Adrenal gland (tissue), 12 donors: ENCODE results near the gene RNFT1. TPM values are rescaled to one million over a fixed set of nuclear protein-coding genes. Genes with fewer than 3 reads are reported as not detected.
"Not testable (repeated sequence)": the region's sequence is repeated elsewhere in the genome, so short reads cannot be mapped to it uniquely, and the experiment has no call there.

ENCODE experiments used
- DNase-seq, 7 donors: peaks; one replicate each; pipeline ENCODE4 v3.0.0-alpha.2; 2019 to 2020
- H3K27ac ChIP-seq, 5 donors: fragments of 200-600 bp; sonication (generic) in 4 of 5; 1 replicate in 3 of 5; 2 replicates in 2 of 5; pipeline versions ENCODE4 v1.5.1 to v1.8.0; 2016 to 2020; ENCODE audit warnings: mild to moderate bottlenecking in 1 of 5
- H3K27me3 ChIP-seq: fragments of 200-600 bp; 2 replicates; pipeline ENCODE4 v1.8.0; 2021
- H3K36me3 ChIP-seq, 2 donors: fragments of 200-600 bp; replicated peaks in 1 of 2; 1 replicate in 1 of 2; 2 replicates in 1 of 2; pipeline versions ENCODE4 v1.5.1 to v1.8.0; 2018 to 2022
- H3K4me1 ChIP-seq, 2 donors: fragments of 200-600 bp; replicated peaks in 1 of 2; 1 replicate in 1 of 2; 2 replicates in 1 of 2; pipeline versions ENCODE4 v1.5.1 to v1.8.0; 2018 to 2021
- H3K4me3 ChIP-seq, 4 donors: fragments of 200-600 bp; sonication (generic) in 3 of 4; one replicate each; pipeline ENCODE4 v1.5.1; 2016 to 2018
- H3K9me3 ChIP-seq, 3 donors: fragments of 200-600 bp; sonication (generic) in 1 of 3; replicated peaks in 1 of 3; 1 replicate in 2 of 3; 2 replicates in 1 of 3; pipeline versions ENCODE4 v1.5.1 to v1.8.0; 2016 to 2021
- POLR2A ChIP-seq, 2 donors: fragments of 450-650 bp; IDR thresholded peaks; one replicate each; pipeline ENCODE4 v1.6.1; 2017; ENCODE audit warnings: antibody characterized with exemption in 2 of 2, mild to moderate bottlenecking in 2 of 2, moderate library complexity in 1 of 2
- WGBS, 4 donors: extraction: QIAGEN DNeasy Blood & Tissue Kit in 2 of 4; methylation state at CpG; one replicate each; pipeline versions ENCODE4 v1.1.5 to v1.1.7; 2013 to 2017; 5-methylcytosine and 5-hydroxymethylcytosine counted together
- intact Hi-C, 2 donors: fragments of 100-400 bp; cut with DNase I; formaldehyde crosslinking; loops; one replicate each; pipeline versions ENCODE4 v1.14.1 to v1.15.0; 2022 to 2023
- polyA plus RNA-seq, 3 donors: library from polyadenylated mRNA; stranded (reverse); fragments of 200-250 nt in 2 of 3; fragments of 350-450 nt in 1 of 3; fragmentation: Illumina TruSeq in 1 of 3; extraction: RNeasy Lipid Tissue Mini Kit (QIAGEN cat#74804) in 1 of 3; gene quantifications; one replicate each; pipeline ENCODE4 v1.2.3, GENCODE V29; 2013 to 2014
- total RNA-seq, 9 donors: library from RNA; depleted of rRNA in 4 of 9; stranded (reverse); fragments of >200 nt in 4 of 9; fragments of 120-200 nt in 1 of 9; fragmentation: NEBNext Ultra II Directional in 1 of 9; extraction: Animal tissue kit (Norgen Biotek cat#: 25700) in 1 of 9; gene quantifications; one replicate each; pipeline versions ENCODE4 v1.1.0 to v1.2.4, GENCODE V29; 2013 to 2023
- TF ChIP-seq, protein P1 (sequence below), 6 experiments: fragments of 450-650 bp in 4 of 6; fragments of 200-600 bp in 2 of 6; sonication (generic) in 1 of 6; IDR thresholded peaks; 1 replicate in 5 of 6; 2 replicates in 1 of 6; pipeline versions ENCODE4 v1.5.1 to v1.8.0; 2016 to 2021; ENCODE audit warnings: antibody characterized with exemption in 6 of 6, mild to moderate bottlenecking in 2 of 6, moderate library complexity in 1 of 6
- donor health status: healthy with polysubstance abuse.
- donor health status: Bipolar disorder and iron deficiency.
- donor health status: DM: yes; HTN: yes; CAD: no.
- donor health status: DM: no; HTN: no; CAD: no.
- donor health status: DM: no; HTN: no; CAD: no.
- donor health status: DM: yes; HTN: yes; CAD: no.

RNFT1 gene
- total and polyA plus RNA-seq, 12 donors: 9.8 to 31.7 (median 23.6) TPM

DNA sequence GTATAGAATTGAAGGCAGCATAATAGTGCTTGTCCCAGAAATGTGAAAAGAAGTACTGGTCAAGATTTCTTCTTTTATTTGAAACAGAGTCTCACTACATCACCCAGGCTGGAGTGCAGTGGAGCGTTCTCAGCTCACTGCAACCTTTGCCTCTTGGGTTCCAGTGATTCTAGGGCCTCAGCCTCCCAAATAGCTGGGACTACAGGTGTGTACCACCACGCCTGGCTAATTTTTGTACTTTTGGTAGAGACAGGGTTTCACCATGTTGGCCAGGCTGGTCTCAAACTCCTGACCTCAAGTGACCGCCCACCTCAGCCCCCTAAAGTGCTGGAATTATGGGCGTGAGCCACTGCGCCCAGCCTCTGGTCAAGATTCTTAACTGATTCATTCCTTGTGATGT, 43.9 kb downstream of the RNFT1 start:
- DNase-seq, intact Hi-C loops, H3K27me3 ChIP-seq, H3K4me1 ChIP-seq, H3K27ac ChIP-seq, H3K4me3 ChIP-seq, H3K9me3 ChIP-seq: not testable (repeated sequence)
- WGBS, 4 donors: 93 to 98% (median 96%) methylated on average over 4 to 5 of the region's 5 CpGs
- H3K36me3 ChIP-seq: peaks cover 0 to 63% of the 10 kb centered on the region in 2 donors

DNA sequence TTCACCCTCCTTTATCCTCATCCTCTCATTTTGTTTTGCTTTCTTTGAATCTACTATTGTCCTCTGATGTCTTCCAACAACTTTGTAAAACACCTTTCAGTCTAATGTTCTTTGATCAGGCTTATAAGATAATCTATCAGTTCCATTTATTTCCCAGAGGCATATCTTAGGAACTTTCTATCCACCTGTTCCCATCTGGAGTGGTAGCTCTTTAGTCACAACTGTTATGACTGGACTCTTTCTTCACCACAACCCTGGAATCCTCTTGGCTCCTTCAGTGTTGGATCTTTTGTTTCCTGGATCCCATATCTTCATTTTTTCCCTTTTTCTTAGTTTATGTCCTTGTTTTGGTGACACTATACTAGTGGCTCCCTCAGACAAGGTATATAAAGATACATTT, 48.1 kb downstream of the RNFT1 start:
- peaks cover 0 to 74% of the 10 kb centered on the region in 2 donors for H3K36me3 ChIP-seq
- no peak overlapping the region for H3K4me3 ChIP-seq

DNA sequence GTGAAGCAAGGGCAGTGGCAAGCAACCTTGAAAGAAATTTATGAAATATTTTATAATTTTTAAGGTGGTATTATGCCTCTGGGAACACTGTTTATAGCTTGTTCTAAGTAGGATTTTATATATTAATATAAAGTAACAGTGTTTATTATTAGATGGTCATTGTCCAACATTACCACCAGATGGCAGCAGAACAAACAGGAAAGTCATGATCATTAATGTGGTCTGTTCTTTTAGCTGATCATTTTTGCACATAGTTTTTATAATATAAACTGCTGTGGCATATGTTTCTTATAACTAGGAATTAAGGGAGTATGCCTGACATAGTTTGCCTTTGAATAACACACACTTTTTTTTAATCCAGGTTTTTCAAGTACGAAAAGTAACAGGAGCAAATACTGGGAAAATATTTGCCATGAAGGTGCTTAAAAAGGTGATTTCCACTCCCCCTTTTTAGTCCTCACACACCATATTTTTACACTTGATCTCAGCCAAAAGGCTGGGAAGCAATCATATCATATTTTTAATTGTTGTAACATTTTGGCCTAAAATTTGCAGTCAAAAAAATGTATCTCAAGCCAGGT, 50.2 kb downstream of the RNFT1 start:
- Histone ChIP-seq H3K4me1 (peaks cover 0 to 6% of the 10 kb centered on the region in 2 donors), H3K4me3 (no peak overlapping the region), H3K36me3 (peaks cover 0 to 56% of the 10 kb centered on the region in 2 donors), H3K27me3 (no peaks in the 10 kb centered on the region), H3K27ac (no peak overlapping the region), H3K9me3 (no peaks in the 10 kb centered on the region)
- 66 to 72% (median 68%) methylated on average over 1 of the region's 1 CpG for WGBS, 4 donors
- DNase-seq: no peak
- intact Hi-C loops: no loop called here
- TF ChIP-seq POLR2A (IDR thresholded peaks at IDR 0.05): no peak
- TF ChIP-seq, protein P1, sequence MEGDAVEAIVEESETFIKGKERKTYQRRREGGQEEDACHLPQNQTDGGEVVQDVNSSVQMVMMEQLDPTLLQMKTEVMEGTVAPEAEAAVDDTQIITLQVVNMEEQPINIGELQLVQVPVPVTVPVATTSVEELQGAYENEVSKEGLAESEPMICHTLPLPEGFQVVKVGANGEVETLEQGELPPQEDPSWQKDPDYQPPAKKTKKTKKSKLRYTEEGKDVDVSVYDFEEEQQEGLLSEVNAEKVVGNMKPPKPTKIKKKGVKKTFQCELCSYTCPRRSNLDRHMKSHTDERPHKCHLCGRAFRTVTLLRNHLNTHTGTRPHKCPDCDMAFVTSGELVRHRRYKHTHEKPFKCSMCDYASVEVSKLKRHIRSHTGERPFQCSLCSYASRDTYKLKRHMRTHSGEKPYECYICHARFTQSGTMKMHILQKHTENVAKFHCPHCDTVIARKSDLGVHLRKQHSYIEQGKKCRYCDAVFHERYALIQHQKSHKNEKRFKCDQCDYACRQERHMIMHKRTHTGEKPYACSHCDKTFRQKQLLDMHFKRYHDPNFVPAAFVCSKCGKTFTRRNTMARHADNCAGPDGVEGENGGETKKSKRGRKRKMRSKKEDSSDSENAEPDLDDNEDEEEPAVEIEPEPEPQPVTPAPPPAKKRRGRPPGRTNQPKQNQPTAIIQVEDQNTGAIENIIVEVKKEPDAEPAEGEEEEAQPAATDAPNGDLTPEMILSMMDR (IDR thresholded peaks at IDR 0.05): peak; percentile 50 to 76 (median 62)

More for the DNA sequence above, 48.1 kb downstream of the RNFT1 start:
- TF ChIP-seq POLR2A (IDR thresholded peaks at IDR 0.05): no peak
- TF ChIP-seq, protein P1 (IDR thresholded peaks at IDR 0.05): no peak
- H3K27me3 ChIP-seq: no peaks in the 10 kb centered on the region
- peaks cover 0 to 6% of the 10 kb centered on the region in 2 donors for H3K4me1 ChIP-seq
- no peaks in the 10 kb centered on the region for H3K9me3 ChIP-seq
- no peak overlapping the region for H3K27ac ChIP-seq
- intact Hi-C loops: no loop called here
- no peak for DNase-seq

DNA sequence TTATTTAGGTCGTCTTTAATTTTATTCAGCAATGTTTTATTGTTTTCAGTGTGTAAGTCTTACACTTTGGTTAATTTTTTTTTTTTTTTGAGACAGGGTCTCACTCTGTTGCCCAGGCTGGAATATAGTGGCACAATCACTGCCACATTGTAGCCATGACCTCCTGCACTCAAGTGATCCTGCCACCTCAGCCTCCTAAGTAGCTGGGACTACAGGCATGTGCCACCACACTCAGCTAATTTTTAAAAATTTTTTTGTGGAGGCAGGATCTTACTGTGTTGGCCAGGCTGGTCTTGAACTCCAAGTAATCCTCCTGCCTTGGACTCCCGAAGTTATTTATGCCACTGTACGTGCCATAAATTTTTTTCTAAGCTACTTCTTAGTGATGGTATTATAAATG, 57.1 kb downstream of the RNFT1 start:
- no peaks in the 10 kb centered on the region for H3K27me3 ChIP-seq
- WGBS, 4 donors: 85 to 95% (median 90%) methylated on average over 3 of the region's 3 CpGs
- peaks cover 0 to 4% of the 10 kb centered on the region in 2 donors for H3K4me1 ChIP-seq
- intact Hi-C loops: no loop called here
- no peak for TF ChIP-seq POLR2A (IDR thresholded peaks at IDR 0.05)
- TF ChIP-seq, protein P1 (IDR thresholded peaks at IDR 0.05): no peak
- H3K36me3 ChIP-seq: peaks cover 0 to 5% of the 10 kb centered on the region in 2 donors
- no peaks in the 10 kb centered on the region for H3K9me3 ChIP-seq
- no peak for DNase-seq
- H3K4me3 ChIP-seq: no peak overlapping the region
- no peak overlapping the region for H3K27ac ChIP-seq

DNA sequence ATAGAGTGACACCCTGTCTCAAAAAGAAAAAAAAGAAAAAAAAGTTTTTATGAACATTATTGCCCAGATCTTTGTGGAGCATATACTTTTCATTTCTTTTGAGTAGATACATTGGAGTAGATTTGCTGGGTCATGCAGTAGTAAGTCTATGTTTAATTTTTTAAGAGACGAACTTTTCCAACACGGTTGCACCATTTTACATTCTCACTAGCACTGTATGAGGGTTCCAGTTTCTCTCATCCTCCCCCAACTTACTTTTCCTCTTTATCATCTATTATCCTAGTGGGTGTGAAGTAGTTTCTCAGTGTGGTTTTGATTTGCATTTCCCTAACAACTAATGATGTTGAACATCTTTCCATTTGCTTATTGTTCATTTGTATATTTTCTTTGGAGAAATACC, 61.1 kb downstream of the RNFT1 start:
- Histone ChIP-seq H3K36me3 (no peaks in the 10 kb centered on the region), H3K9me3 (no peaks in the 10 kb centered on the region), H3K4me3 (no peak overlapping the region), H3K27ac (no peak overlapping the region), H3K4me1 (peaks cover 0 to 4% of the 10 kb centered on the region in 2 donors), H3K27me3 (no peaks in the 10 kb centered on the region)
- 82 to 92% (median 87%) methylated on average over 2 of the region's 2 CpGs for WGBS, 4 donors
- DNase-seq: no peak
- intact Hi-C loops: no loop called here
- TF ChIP-seq, protein P1 (IDR thresholded peaks at IDR 0.05): no peak
- TF ChIP-seq POLR2A (IDR thresholded peaks at IDR 0.05): no peak
